HCT116 (cell line): ENCODE data around the gene OGG1. TPM values are rescaled to one million over a fixed set of nuclear protein-coding genes. Genes with fewer than 3 reads are reported as not detected.

Experiments
- ATAC-seq: fragments of 200-7000 bp; cut with Tn5 transposase; 2 replicates; pipeline ENCODE4 v1.9.1; 2020; ENCODE audit warnings: mild to moderate bottlenecking, moderate library complexity
- BruUV-seq: library from RNA; stranded (reverse); fragments of 400-500 nt; replicated peaks from 2 replicates; lab custom pipeline; 2021; lab: Mats Ljungman, UMichigan
- CTCF ChIA-PET: fragments of 300-600 bp; sonication (Branson Sonifier 250); formaldehyde crosslinking; loops from one replicate; lab custom pipeline; 2021; ENCODE audit warnings: antibody characterized with exemption; lab: Charles Lee
- POLR2A ChIA-PET: fragments of 300-600, 350-600 bp; sonication (Branson Sonifier 250); formaldehyde crosslinking; loops from one replicate; lab custom pipeline; 2021; ENCODE audit warnings: antibody characterized with exemption; lab: Charles Lee
- RAD21 ChIA-PET, 2 experiments: fragments of 300-600 bp; sonication (Branson Sonifier 250); formaldehyde crosslinking; loops; one replicate each; lab custom pipeline; 2023; ENCODE audit warnings: low total read pairs in 2 of 2; ENCODE audit not compliant: uncharacterized antibody in 2 of 2, unreplicated experiment in 2 of 2, low non-redundant PET in 1 of 2; lab: Charles Lee
- DNase-seq: peaks from one replicate; pipeline ENCODE4 v3.0.0-alpha.2; 2010; ENCODE audit warnings: low read depth, low spot score
- H2AFZ ChIP-seq: fragments of 200-600 bp; shearing (Covaris generic), sonication (generic); 2 replicates; pipeline ENCODE4 v1.6.1; 2017; ENCODE audit warnings: low read depth, mixed run types, mixed read lengths, antibody characterized with exemption, low read length; ENCODE audit not compliant: poor library complexity, severe bottlenecking
- H3K27ac ChIP-seq: 2 replicates; pipeline ENCODE4 v1.5.1; 2012; ENCODE audit warnings: low read depth, low read length
- H3K27me3 ChIP-seq: fragments of 200-600 bp; sonication (generic); 2 replicates; pipeline ENCODE4 v1.6.1; 2016; ENCODE audit warnings: mixed run types, low read length, mixed read lengths; ENCODE audit not compliant: insufficient read depth
- H3K36me3 ChIP-seq, 2 experiments: fragments of 200-500 bp in 1 of 2; fragments of 200-600 bp in 1 of 2; sonication (Bioruptor generic) in 1 of 2; sonication (generic) in 1 of 2; 2 replicates each; pipeline versions ENCODE4 v1.5.1 to v1.6.1; 2014 to 2016; ENCODE audit warnings: low read length in 2 of 2, inconsistent platforms in 1 of 2, mixed read lengths in 1 of 2, mixed run types in 1 of 2; ENCODE audit not compliant: insufficient read depth in 2 of 2, control insufficient read depth in 1 of 2
- H3K4me1 ChIP-seq, 2 experiments: fragments of 200-600 bp in 1 of 2; sonication (generic) in 1 of 2; 2 replicates each; pipeline versions ENCODE4 v1.5.1 to v1.6.1; 2012 to 2017; ENCODE audit warnings: low read length in 2 of 2, inconsistent platforms in 1 of 2, mild to moderate bottlenecking in 1 of 2, mixed read lengths in 1 of 2, mixed run types in 1 of 2, moderate library complexity in 1 of 2; ENCODE audit not compliant: insufficient read depth in 2 of 2, control insufficient read depth in 1 of 2
- H3K4me2 ChIP-seq: fragments of 200-600 bp; sonication (generic); 2 replicates; pipeline ENCODE4 v1.6.1; 2017; ENCODE audit warnings: mixed run types, low read length, mixed read lengths
- H3K4me3 ChIP-seq, 2 experiments: fragments of 200-600 bp in 1 of 2; sonication (generic) in 1 of 2; replicated peaks in 1 of 2; 2 replicates each; pipeline ENCODE4 v1.5.1; 2011 to 2016; ENCODE audit warnings: low read length in 2 of 2, control low read depth in 1 of 2, low read depth in 1 of 2, mild to moderate bottlenecking in 1 of 2, mixed read lengths in 1 of 2, mixed run types in 1 of 2
- H3K79me2 ChIP-seq: fragments of 200-600 bp; sonication (generic); 2 replicates; pipeline ENCODE4 v1.6.1; 2017; ENCODE audit warnings: mild to moderate bottlenecking, mixed run types, low read length, moderate library complexity, mixed read lengths; ENCODE audit not compliant: insufficient read depth
- H3K9ac ChIP-seq: fragments of 200-600 bp; sonication (generic); 2 replicates; pipeline ENCODE4 v1.6.1; 2016; ENCODE audit warnings: low read length, mixed read lengths
- H3K9me2 ChIP-seq: fragments of 200-600 bp; sonication (generic), shearing (Covaris generic); 2 replicates; pipeline ENCODE4 v1.6.1; 2017; ENCODE audit warnings: mixed run types, mild to moderate bottlenecking, moderate library complexity; ENCODE audit not compliant: insufficient read depth
- H3K9me3 ChIP-seq, 2 experiments: fragments of 200-500 bp in 1 of 2; fragments of 200-600 bp in 1 of 2; sonication (Bioruptor generic) in 1 of 2; sonication (generic) in 1 of 2; 2 replicates each; pipeline ENCODE4 v1.6.1; 2014 to 2017; ENCODE audit warnings: low read length in 2 of 2, mixed read lengths in 2 of 2, inconsistent platforms in 1 of 2, low read depth in 1 of 2, mild to moderate bottlenecking in 1 of 2, mixed run types in 1 of 2, moderate library complexity in 1 of 2; ENCODE audit not compliant: control insufficient read depth in 1 of 2, insufficient read depth in 1 of 2
- H4K20me1 ChIP-seq: fragments of 200-600 bp; sonication (generic), shearing (Covaris generic); 2 replicates; pipeline ENCODE4 v1.6.1; 2017; ENCODE audit warnings: mixed run types, mild to moderate bottlenecking, moderate library complexity; ENCODE audit not compliant: insufficient read depth
- ATF3 ChIP-seq: IDR thresholded peaks from 2 replicates; pipeline ENCODE4 v1.6.1; 2012
- ELF1 ChIP-seq: IDR thresholded peaks from 2 replicates; pipeline ENCODE4 v1.6.1; 2012; ENCODE audit warnings: low read depth, borderline replicate concordance
- FOSL1 ChIP-seq: IDR thresholded peaks from 2 replicates; pipeline ENCODE4 v1.6.1; 2012; ENCODE audit warnings: low read depth
- REST ChIP-seq: IDR thresholded peaks from 2 replicates; pipeline ENCODE4 v1.6.1; 2012; ENCODE audit warnings: low read depth
- SIN3A ChIP-seq: IDR thresholded peaks from 2 replicates; pipeline ENCODE4 v1.6.1; 2012; ENCODE audit warnings: low read depth
- SRF ChIP-seq: IDR thresholded peaks from 2 replicates; pipeline ENCODE4 v1.6.1; 2012; ENCODE audit warnings: low read depth
- intact Hi-C: fragments of 100-400 bp; cut with micrococcal nuclease; formaldehyde crosslinking; loops from 2 replicates; pipeline ENCODE4 v1.10.0; 2022
- total RNA-seq: library from RNA; stranded (reverse); gene quantifications from one replicate; pipeline ENCODE4 v1.2.1, GENCODE V29; 2021; ENCODE audit not compliant: unreplicated experiment

Gene OGG1
- total RNA-seq, 1 experiment from 2014 or later, result 16.3 TPM

DNA sequence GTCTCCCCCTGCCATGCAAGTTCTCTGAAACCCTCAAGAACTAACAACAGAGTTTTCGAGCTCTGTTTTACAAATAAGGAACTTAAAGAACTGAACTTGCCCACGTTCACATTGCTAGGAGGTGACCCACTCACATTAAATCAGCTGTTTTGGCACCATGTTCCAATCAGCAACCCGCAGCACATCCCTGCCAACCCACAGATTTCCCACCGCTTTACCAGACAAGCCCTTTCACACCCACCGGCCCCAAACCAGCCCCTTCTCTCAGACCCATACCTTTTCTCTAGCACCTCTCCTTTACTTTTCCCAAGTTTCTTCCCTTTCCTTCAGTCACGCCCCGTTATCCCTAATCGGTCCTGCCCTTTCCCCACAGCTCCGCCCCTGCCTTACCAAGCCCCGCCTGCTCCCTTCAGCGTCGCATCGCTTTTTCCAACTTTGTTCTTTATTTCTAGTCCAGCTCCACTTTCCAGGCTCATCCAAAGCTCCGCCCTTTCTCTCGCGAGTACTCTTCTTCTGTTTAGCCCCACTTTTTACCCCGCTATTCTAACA lies 19.0 kb upstream of the OGG1 start:
- intact Hi-C loops, result loop anchor here (1.0 to 10.0 kb wide), 3 partner anchors 19 to 376 kb away; partner anchors contain the start of genes ARPC4, OGG1 and TADA3
- peak overlapping the region; percentile 70 for H3K27ac ChIP-seq
- peak; percentile 78 for ATAC-seq
- peak overlapping the region; percentile 38 to 95 for H3K4me3 ChIP-seq
- peak overlapping the region; percentile 92 for H2AFZ ChIP-seq
- H3K36me3 ChIP-seq, result peaks cover 10 to 22% of the 10 kb centered on the region in 2 experiments
- peaks cover 4% of the 10 kb centered on the region; the same call in 1 of the 2 replicates for H4K20me1 ChIP-seq
- H3K79me2 ChIP-seq, result peaks cover 41% of the 10 kb centered on the region
- H3K9me3 ChIP-seq, result no peaks in the 10 kb centered on the region
- ChIA-PET CTCF (interaction anchor here (1.6 to 2.2 kb wide), 2 partner anchors 10 to 15 kb away, joined by 5 to 10 read pairs; no protein-coding TSS in a partner anchor), RAD21 (interaction anchor here in 1 of 2 experiments (1.1 kb wide), 1 partner anchor 15 kb away, joined by 4 read pairs; no protein-coding TSS in a partner anchor), POLR2A (interaction anchor here (1.1 to 2.9 kb wide), 3 partner anchors 10 to 19 kb away, joined by 3 to 9 read pairs (median 5); partner anchors contain the start of gene OGG1)
- H3K4me1 ChIP-seq, result peaks cover 19 to 42% of the 10 kb centered on the region in 2 experiments; a peak in 3 of 4 replicates
- peak overlapping the region; percentile 84 for H3K4me2 ChIP-seq
- TF ChIP-seq FOSL1 (no peak), ELF1 (no peak), SIN3A (no peak), SRF (0 out of 2 replicates have a peak, but pooled peaks have one; percentile 9), REST (no peak), ATF3 (no peak)
- DNase-seq, result no peak
- H3K9ac ChIP-seq, result no peak overlapping the region
- no TSS peak for BruUV-seq
- no peaks in the 10 kb centered on the region for H3K27me3 ChIP-seq
- H3K9me2 ChIP-seq, result no peaks in the 10 kb centered on the region
